Activated naive CD8-positive, alpha-beta T cell (primary cell): ENCODE measurements around the gene ANO3.
"Not testable (repeated sequence)": the region's sequence is repeated elsewhere in the genome, so short reads cannot be mapped to it uniquely, and the experiment has no call there.

Experiments used
- H3K27ac Mint-ChIP-seq: one replicate; pipeline ENCODE4 v1.8.0; 2021; ENCODE audit warnings: mixed read lengths
- H3K27me3 Mint-ChIP-seq: one replicate; pipeline ENCODE4 v1.8.0; 2021; ENCODE audit warnings: mixed read lengths
- H3K36me3 Mint-ChIP-seq: one replicate; pipeline ENCODE4 v1.8.0; 2021; ENCODE audit warnings: mixed read lengths
- H3K4me1 Mint-ChIP-seq: one replicate; pipeline ENCODE4 v1.8.0; 2021; ENCODE audit warnings: low read depth, mixed read lengths
- H3K4me3 Mint-ChIP-seq: one replicate; pipeline ENCODE4 v1.8.0; 2021; ENCODE audit warnings: mild to moderate bottlenecking, mixed read lengths
- H3K9me3 Mint-ChIP-seq: one replicate; pipeline ENCODE4 v1.8.0; 2021; ENCODE audit warnings: low read depth, mixed read lengths

ANO3 gene

GRCh38 chr11:26597049-26597689 lies 265.2 kb downstream of the ANO3 start:
- not testable (repeated sequence) for H3K4me3 Mint-ChIP-seq, H3K27me3 Mint-ChIP-seq, H3K4me1 Mint-ChIP-seq, H3K36me3 Mint-ChIP-seq, H3K27ac Mint-ChIP-seq, H3K9me3 Mint-ChIP-seq

GRCh38 chr11:26597899-26598298 lies 266.0 kb downstream of the ANO3 start:
- no peak overlapping the region for H3K27ac Mint-ChIP-seq
- no peak overlapping the region for H3K4me3 Mint-ChIP-seq
- H3K36me3 Mint-ChIP-seq: no peaks in the 10 kb centered on the region
- H3K9me3 Mint-ChIP-seq: peaks cover 4% of the 10 kb centered on the region
- no peaks in the 10 kb centered on the region for H3K27me3 Mint-ChIP-seq
- no peaks in the 10 kb centered on the region for H3K4me1 Mint-ChIP-seq

- Mint-ChIP-seq H3K36me3 (no peaks in the 10 kb centered on the region), H3K27ac (no peak overlapping the region), H3K9me3 (peaks cover 8% of the 10 kb centered on the region), H3K4me1 (no peaks in the 10 kb centered on the region), H3K27me3 (no peaks in the 10 kb centered on the region), H3K4me3 (no peak overlapping the region)
Observed at GRCh38 chr11:26599425-26599824, 267.5 kb downstream of the ANO3 start.

- no peaks in the 10 kb centered on the region for H3K36me3 Mint-ChIP-seq
- peaks cover 8% of the 10 kb centered on the region for H3K9me3 Mint-ChIP-seq
- H3K27me3 Mint-ChIP-seq: no peaks in the 10 kb centered on the region
- no peak overlapping the region for H3K4me3 Mint-ChIP-seq
- no peaks in the 10 kb centered on the region for H3K4me1 Mint-ChIP-seq
- no peak overlapping the region for H3K27ac Mint-ChIP-seq
Observed at GRCh38 chr11:26599876-26600434, 268.0 kb downstream of the ANO3 start.

GRCh38 chr11:26607725-26608506 lies 276.0 kb downstream of the ANO3 start:
- Mint-ChIP-seq H3K36me3 (no peaks in the 10 kb centered on the region), H3K27ac (no peak overlapping the region), H3K9me3 (peaks cover 4% of the 10 kb centered on the region), H3K4me3 (no peak overlapping the region), H3K27me3 (no peaks in the 10 kb centered on the region), H3K4me1 (no peaks in the 10 kb centered on the region)

GRCh38 chr11:26608507-26609146 lies 276.7 kb downstream of the ANO3 start:
- Mint-ChIP-seq H3K4me1 (no peaks in the 10 kb centered on the region), H3K27me3 (no peaks in the 10 kb centered on the region), H3K9me3 (peaks cover 4% of the 10 kb centered on the region), H3K36me3 (no peaks in the 10 kb centered on the region), H3K27ac (no peak overlapping the region), H3K4me3 (no peak overlapping the region)

- H3K36me3 Mint-ChIP-seq: no peaks in the 10 kb centered on the region
- no peak overlapping the region for H3K4me3 Mint-ChIP-seq
- no peaks in the 10 kb centered on the region for H3K27me3 Mint-ChIP-seq
- H3K4me1 Mint-ChIP-seq: no peaks in the 10 kb centered on the region
- H3K27ac Mint-ChIP-seq: no peak overlapping the region
- peaks cover 5% of the 10 kb centered on the region for H3K9me3 Mint-ChIP-seq
Observed at GRCh38 chr11:26613759-26614158, 281.8 kb downstream of the ANO3 start.

- Mint-ChIP-seq H3K4me1 (no peaks in the 10 kb centered on the region), H3K4me3 (no peak overlapping the region), H3K36me3 (no peaks in the 10 kb centered on the region), H3K9me3 (peaks cover 5% of the 10 kb centered on the region), H3K27ac (no peak overlapping the region), H3K27me3 (no peaks in the 10 kb centered on the region)
Observed at GRCh38 chr11:26618441-26618840, 286.5 kb downstream of the ANO3 start.

- Mint-ChIP-seq H3K27ac (no peak overlapping the region), H3K4me3 (no peak overlapping the region), H3K4me1 (no peaks in the 10 kb centered on the region), H3K9me3 (peaks cover 5% of the 10 kb centered on the region), H3K36me3 (no peaks in the 10 kb centered on the region), H3K27me3 (no peaks in the 10 kb centered on the region)
Observed at GRCh38 chr11:26620282-26621045, 288.5 kb downstream of the ANO3 start.

GRCh38 chr11:26621132-26621531 lies 289.2 kb downstream of the ANO3 start:
- H3K27ac Mint-ChIP-seq: no peak overlapping the region
- no peaks in the 10 kb centered on the region for H3K36me3 Mint-ChIP-seq
- H3K27me3 Mint-ChIP-seq: no peaks in the 10 kb centered on the region
- H3K4me1 Mint-ChIP-seq: no peaks in the 10 kb centered on the region
- H3K4me3 Mint-ChIP-seq: no peak overlapping the region
- peaks cover 5% of the 10 kb centered on the region for H3K9me3 Mint-ChIP-seq

- Mint-ChIP-seq H3K9me3 (peaks cover 5% of the 10 kb centered on the region), H3K4me1 (no peaks in the 10 kb centered on the region), H3K27ac (no peak overlapping the region), H3K36me3 (no peaks in the 10 kb centered on the region), H3K4me3 (no peak overlapping the region), H3K27me3 (no peaks in the 10 kb centered on the region)
Observed at GRCh38 chr11:26622181-26622580, 290.3 kb downstream of the ANO3 start.

GRCh38 chr11:26623076-26623659 lies 291.2 kb downstream of the ANO3 start:
- Mint-ChIP-seq H3K36me3 (no peaks in the 10 kb centered on the region), H3K27ac (no peak overlapping the region), H3K4me3 (no peak overlapping the region), H3K4me1 (no peaks in the 10 kb centered on the region), H3K27me3 (no peaks in the 10 kb centered on the region), H3K9me3 (peaks cover 5% of the 10 kb centered on the region)

- no peak overlapping the region for H3K4me3 Mint-ChIP-seq
- H3K9me3 Mint-ChIP-seq: no peaks in the 10 kb centered on the region
- no peaks in the 10 kb centered on the region for H3K4me1 Mint-ChIP-seq
- H3K27me3 Mint-ChIP-seq: no peaks in the 10 kb centered on the region
- H3K36me3 Mint-ChIP-seq: no peaks in the 10 kb centered on the region
- H3K27ac Mint-ChIP-seq: no peak overlapping the region
Observed at GRCh38 chr11:26626346-26626745, 294.4 kb downstream of the ANO3 start.

- Mint-ChIP-seq H3K9me3 (no peaks in the 10 kb centered on the region), H3K4me1 (no peaks in the 10 kb centered on the region), H3K36me3 (no peaks in the 10 kb centered on the region), H3K27me3 (no peaks in the 10 kb centered on the region), H3K27ac (no peak overlapping the region), H3K4me3 (no peak overlapping the region)
Observed at GRCh38 chr11:26632691-26633159, 300.8 kb downstream of the ANO3 start.
